ENCODE data around the gene SNU13.

SNU13 gene

GRCh38 chr22:41661713-41662112 lies 27.0 kb downstream of the SNU13 start:
- no peaks in the 10 kb centered on the region for H3K27me3 ChIP-seq (ENCODE audit: control insufficient read depth, insufficient read depth, low read length)
- H3K27ac ChIP-seq = no peak overlapping the region
- H3K4me2 ChIP-seq (ENCODE audit: low read length) = no peak overlapping the region
- TF ChIP-seq CTCF (IDR thresholded peaks at IDR 0.05) = no peak
- peaks cover 3% of the 10 kb centered on the region for H3K4me1 ChIP-seq
- H3K9ac ChIP-seq = no peak overlapping the region
- no peak overlapping the region for H2AFZ ChIP-seq
- H3K9me3 ChIP-seq (ENCODE audit: control insufficient read depth, low read length) = no peaks in the 10 kb centered on the region
- no peaks in the 10 kb centered on the region for H3K79me2 ChIP-seq
- H3K4me3 ChIP-seq (ENCODE audit: low read depth, low read length) = no peak overlapping the region
- H3K36me3 ChIP-seq (ENCODE audit: control insufficient read depth, insufficient read depth, low read length) = no peaks in the 10 kb centered on the region

GRCh38 chr22:41661088-41661487 lies 27.6 kb downstream of the SNU13 start:
- Histone ChIP-seq H3K36me3 (ENCODE audit: control insufficient read depth, insufficient read depth, low read length) (no peaks in the 10 kb centered on the region), H3K9ac (no peak overlapping the region), H3K4me1 (no peaks in the 10 kb centered on the region), H3K79me2 (no peaks in the 10 kb centered on the region), H3K4me2 (ENCODE audit: low read length) (no peak overlapping the region), H3K27me3 (ENCODE audit: control insufficient read depth, insufficient read depth, low read length) (no peaks in the 10 kb centered on the region), H3K4me3 (ENCODE audit: low read depth, low read length) (no peak overlapping the region), H3K9me3 (ENCODE audit: control insufficient read depth, low read length) (no peaks in the 10 kb centered on the region), H3K27ac (no peak overlapping the region), H2AFZ (no peak overlapping the region)
- TF ChIP-seq CTCF (IDR thresholded peaks at IDR 0.05) = no peak

- no peak for TF ChIP-seq CTCF (IDR thresholded peaks at IDR 0.05)
- Histone ChIP-seq H3K4me3 (ENCODE audit: low read depth, low read length) (no peak overlapping the region), H3K4me2 (ENCODE audit: low read length) (no peak overlapping the region), H3K4me1 (no peaks in the 10 kb centered on the region), H3K9ac (no peak overlapping the region), H2AFZ (no peak overlapping the region), H3K27me3 (ENCODE audit: control insufficient read depth, insufficient read depth, low read length) (no peaks in the 10 kb centered on the region), H3K9me3 (ENCODE audit: control insufficient read depth, low read length) (no peaks in the 10 kb centered on the region), H3K79me2 (no peaks in the 10 kb centered on the region), H3K36me3 (ENCODE audit: control insufficient read depth, insufficient read depth, low read length) (no peaks in the 10 kb centered on the region), H3K27ac (no peak overlapping the region)
These were observed 28.3 kb downstream of the SNU13 start for GRCh38 chr22:41660416-41660815.

GRCh38 chr22:41659941-41660340 lies 28.7 kb downstream of the SNU13 start:
- no peak overlapping the region for H3K4me3 ChIP-seq (ENCODE audit: low read depth, low read length)
- H3K36me3 ChIP-seq (ENCODE audit: control insufficient read depth, insufficient read depth, low read length) = no peaks in the 10 kb centered on the region
- no peaks in the 10 kb centered on the region for H3K27me3 ChIP-seq (ENCODE audit: control insufficient read depth, insufficient read depth, low read length)
- no peak for TF ChIP-seq CTCF (IDR thresholded peaks at IDR 0.05)
- H3K9ac ChIP-seq = no peak overlapping the region
- H3K27ac ChIP-seq = no peak overlapping the region
- H3K9me3 ChIP-seq (ENCODE audit: control insufficient read depth, low read length) = no peaks in the 10 kb centered on the region
- no peaks in the 10 kb centered on the region for H3K79me2 ChIP-seq
- no peaks in the 10 kb centered on the region for H3K4me1 ChIP-seq
- no peak overlapping the region for H2AFZ ChIP-seq
- no peak overlapping the region for H3K4me2 ChIP-seq (ENCODE audit: low read length)

GRCh38 chr22:41658869-41659268 lies 29.8 kb downstream of the SNU13 start:
- no peaks in the 10 kb centered on the region for H3K79me2 ChIP-seq
- H3K4me3 ChIP-seq (ENCODE audit: low read depth, low read length) = no peak overlapping the region
- H3K27me3 ChIP-seq (ENCODE audit: control insufficient read depth, insufficient read depth, low read length) = no peaks in the 10 kb centered on the region
- no peak overlapping the region for H2AFZ ChIP-seq
- no peak overlapping the region for H3K9ac ChIP-seq
- no peaks in the 10 kb centered on the region for H3K9me3 ChIP-seq (ENCODE audit: control insufficient read depth, low read length)
- H3K4me2 ChIP-seq (ENCODE audit: low read length) = no peak overlapping the region
- no peak overlapping the region for H3K27ac ChIP-seq
- no peak for TF ChIP-seq CTCF (IDR thresholded peaks at IDR 0.05)
- no peaks in the 10 kb centered on the region for H3K4me1 ChIP-seq
- H3K36me3 ChIP-seq (ENCODE audit: control insufficient read depth, insufficient read depth, low read length) = no peaks in the 10 kb centered on the region
